ENCODE results near the gene TMA7. TPM values are rescaled to one million over a fixed set of nuclear protein-coding genes. Genes with fewer than 3 reads are reported as not detected.
A peak's percentile ranks its signal among the peaks of the same experiment; 100 is the strongest.

Gene TMA7
- total and polyA plus RNA-seq, 2 of the 13 experiments (the other 11 are each of a cell fraction or from before 2014, with no cell fraction given), result 100 to 486 TPM

DNA sequence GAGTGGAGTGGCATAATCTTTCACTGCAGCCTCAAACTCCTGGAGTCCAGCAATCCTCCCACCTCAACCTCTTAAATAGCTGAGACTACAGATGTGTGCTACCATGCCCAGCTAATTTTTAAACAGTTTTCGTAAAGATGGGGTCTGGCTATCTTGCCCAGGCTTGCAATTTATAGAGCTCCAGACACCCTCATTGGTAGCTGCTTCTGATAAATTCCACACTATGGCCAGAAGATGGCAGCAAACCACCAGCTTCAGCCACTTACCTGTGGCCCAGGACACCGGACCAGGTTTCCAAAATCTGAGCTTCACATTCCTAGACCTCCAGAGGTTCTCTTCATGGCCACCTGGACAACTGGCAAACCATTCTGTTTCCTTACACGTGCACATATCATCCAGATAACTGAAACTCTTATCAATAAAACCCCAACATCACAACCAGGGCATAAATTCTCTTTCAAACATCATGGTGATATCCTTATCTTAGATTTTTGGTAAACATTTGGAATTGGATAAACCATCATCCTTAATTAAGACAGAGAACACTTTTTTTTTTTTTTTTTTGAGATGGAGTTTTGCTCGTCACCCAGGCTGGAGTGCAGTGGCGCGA lies 39.1 kb upstream of the TMA7 start (continued):
- TF ChIP-seq, protein P1, sequence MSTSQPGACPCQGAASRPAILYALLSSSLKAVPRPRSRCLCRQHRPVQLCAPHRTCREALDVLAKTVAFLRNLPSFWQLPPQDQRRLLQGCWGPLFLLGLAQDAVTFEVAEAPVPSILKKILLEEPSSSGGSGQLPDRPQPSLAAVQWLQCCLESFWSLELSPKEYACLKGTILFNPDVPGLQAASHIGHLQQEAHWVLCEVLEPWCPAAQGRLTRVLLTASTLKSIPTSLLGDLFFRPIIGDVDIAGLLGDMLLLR (CRISPR knock-in tag; IDR thresholded peaks at IDR 0.05), result no peak
- no peak for TF ChIP-seq SRSF4 (IDR thresholded peaks at IDR 0.05; ENCODE audit: low read depth, low read length, poor library complexity, severe bottlenecking)
- no peak for TF ChIP-seq FIP1L1 (IDR thresholded peaks at IDR 0.05; ENCODE audit: borderline replicate concordance, insufficient read depth, low read depth, low read length)
- TF ChIP-seq NFKB2 (CRISPR knock-in tag; IDR thresholded peaks at IDR 0.05; ENCODE audit: borderline replicate concordance), result no peak
- TF ChIP-seq, protein P2, sequence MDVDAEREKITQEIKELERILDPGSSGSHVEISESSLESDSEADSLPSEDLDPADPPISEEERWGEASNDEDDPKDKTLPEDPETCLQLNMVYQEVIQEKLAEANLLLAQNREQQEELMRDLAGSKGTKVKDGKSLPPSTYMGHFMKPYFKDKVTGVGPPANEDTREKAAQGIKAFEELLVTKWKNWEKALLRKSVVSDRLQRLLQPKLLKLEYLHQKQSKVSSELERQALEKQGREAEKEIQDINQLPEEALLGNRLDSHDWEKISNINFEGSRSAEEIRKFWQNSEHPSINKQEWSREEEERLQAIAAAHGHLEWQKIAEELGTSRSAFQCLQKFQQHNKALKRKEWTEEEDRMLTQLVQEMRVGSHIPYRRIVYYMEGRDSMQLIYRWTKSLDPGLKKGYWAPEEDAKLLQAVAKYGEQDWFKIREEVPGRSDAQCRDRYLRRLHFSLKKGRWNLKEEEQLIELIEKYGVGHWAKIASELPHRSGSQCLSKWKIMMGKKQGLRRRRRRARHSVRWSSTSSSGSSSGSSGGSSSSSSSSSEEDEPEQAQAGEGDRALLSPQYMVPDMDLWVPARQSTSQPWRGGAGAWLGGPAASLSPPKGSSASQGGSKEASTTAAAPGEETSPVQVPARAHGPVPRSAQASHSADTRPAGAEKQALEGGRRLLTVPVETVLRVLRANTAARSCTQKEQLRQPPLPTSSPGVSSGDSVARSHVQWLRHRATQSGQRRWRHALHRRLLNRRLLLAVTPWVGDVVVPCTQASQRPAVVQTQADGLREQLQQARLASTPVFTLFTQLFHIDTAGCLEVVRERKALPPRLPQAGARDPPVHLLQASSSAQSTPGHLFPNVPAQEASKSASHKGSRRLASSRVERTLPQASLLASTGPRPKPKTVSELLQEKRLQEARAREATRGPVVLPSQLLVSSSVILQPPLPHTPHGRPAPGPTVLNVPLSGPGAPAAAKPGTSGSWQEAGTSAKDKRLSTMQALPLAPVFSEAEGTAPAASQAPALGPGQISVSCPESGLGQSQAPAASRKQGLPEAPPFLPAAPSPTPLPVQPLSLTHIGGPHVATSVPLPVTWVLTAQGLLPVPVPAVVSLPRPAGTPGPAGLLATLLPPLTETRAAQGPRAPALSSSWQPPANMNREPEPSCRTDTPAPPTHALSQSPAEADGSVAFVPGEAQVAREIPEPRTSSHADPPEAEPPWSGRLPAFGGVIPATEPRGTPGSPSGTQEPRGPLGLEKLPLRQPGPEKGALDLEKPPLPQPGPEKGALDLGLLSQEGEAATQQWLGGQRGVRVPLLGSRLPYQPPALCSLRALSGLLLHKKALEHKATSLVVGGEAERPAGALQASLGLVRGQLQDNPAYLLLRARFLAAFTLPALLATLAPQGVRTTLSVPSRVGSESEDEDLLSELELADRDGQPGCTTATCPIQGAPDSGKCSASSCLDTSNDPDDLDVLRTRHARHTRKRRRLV (CRISPR knock-in tag; IDR thresholded peaks at IDR 0.05), result no peak
- TF ChIP-seq, protein P3, sequence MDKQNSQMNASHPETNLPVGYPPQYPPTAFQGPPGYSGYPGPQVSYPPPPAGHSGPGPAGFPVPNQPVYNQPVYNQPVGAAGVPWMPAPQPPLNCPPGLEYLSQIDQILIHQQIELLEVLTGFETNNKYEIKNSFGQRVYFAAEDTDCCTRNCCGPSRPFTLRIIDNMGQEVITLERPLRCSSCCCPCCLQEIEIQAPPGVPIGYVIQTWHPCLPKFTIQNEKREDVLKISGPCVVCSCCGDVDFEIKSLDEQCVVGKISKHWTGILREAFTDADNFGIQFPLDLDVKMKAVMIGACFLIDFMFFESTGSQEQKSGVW (CRISPR knock-in tag; IDR thresholded peaks at IDR 0.05; ENCODE audit: borderline replicate concordance), result no peak
- TF ChIP-seq ZSCAN9 (CRISPR knock-in tag; IDR thresholded peaks at IDR 0.05; ENCODE audit: borderline replicate concordance), result no peak
- TF ChIP-seq SALL2 (CRISPR knock-in tag; IDR thresholded peaks at IDR 0.05), result no peak
- TF ChIP-seq ZFP41 (CRISPR knock-in tag; IDR thresholded peaks at IDR 0.05; ENCODE audit: borderline replicate concordance), result no peak
- TF ChIP-seq, protein P4, sequence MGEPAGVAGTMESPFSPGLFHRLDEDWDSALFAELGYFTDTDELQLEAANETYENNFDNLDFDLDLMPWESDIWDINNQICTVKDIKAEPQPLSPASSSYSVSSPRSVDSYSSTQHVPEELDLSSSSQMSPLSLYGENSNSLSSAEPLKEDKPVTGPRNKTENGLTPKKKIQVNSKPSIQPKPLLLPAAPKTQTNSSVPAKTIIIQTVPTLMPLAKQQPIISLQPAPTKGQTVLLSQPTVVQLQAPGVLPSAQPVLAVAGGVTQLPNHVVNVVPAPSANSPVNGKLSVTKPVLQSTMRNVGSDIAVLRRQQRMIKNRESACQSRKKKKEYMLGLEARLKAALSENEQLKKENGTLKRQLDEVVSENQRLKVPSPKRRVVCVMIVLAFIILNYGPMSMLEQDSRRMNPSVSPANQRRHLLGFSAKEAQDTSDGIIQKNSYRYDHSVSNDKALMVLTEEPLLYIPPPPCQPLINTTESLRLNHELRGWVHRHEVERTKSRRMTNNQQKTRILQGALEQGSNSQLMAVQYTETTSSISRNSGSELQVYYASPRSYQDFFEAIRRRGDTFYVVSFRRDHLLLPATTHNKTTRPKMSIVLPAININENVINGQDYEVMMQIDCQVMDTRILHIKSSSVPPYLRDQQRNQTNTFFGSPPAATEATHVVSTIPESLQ (CRISPR knock-in tag; conservative IDR thresholded peaks at IDR 0.05), result no peak
- no peak for TF ChIP-seq ZNF556 (CRISPR knock-in tag; IDR thresholded peaks at IDR 0.05; ENCODE audit: borderline replicate concordance)
- TF ChIP-seq, protein P5, sequence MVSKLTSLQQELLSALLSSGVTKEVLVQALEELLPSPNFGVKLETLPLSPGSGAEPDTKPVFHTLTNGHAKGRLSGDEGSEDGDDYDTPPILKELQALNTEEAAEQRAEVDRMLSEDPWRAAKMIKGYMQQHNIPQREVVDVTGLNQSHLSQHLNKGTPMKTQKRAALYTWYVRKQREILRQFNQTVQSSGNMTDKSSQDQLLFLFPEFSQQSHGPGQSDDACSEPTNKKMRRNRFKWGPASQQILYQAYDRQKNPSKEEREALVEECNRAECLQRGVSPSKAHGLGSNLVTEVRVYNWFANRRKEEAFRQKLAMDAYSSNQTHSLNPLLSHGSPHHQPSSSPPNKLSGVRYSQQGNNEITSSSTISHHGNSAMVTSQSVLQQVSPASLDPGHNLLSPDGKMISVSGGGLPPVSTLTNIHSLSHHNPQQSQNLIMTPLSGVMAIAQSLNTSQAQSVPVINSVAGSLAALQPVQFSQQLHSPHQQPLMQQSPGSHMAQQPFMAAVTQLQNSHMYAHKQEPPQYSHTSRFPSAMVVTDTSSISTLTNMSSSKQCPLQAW (CRISPR knock-in tag; IDR thresholded peaks at IDR 0.05), result 0 out of 2 replicates have a peak, but pooled peaks have one; percentile 21
- TF ChIP-seq ATRX (CRISPR knock-in tag; IDR thresholded peaks at IDR 0.05; ENCODE audit: borderline replicate concordance), result no peak
- TF ChIP-seq THAP11 (CRISPR knock-in tag; IDR thresholded peaks at IDR 0.05), result no peak
- no peak for TF ChIP-seq ISX (CRISPR knock-in tag; conservative IDR thresholded peaks at IDR 0.05)
- TF ChIP-seq NCOR1 (IDR thresholded peaks at IDR 0.05; ENCODE audit: borderline replicate concordance, low read length), result no peak
- TF ChIP-seq TRIM24 (CRISPR knock-in tag; IDR thresholded peaks at IDR 0.05), result no peak
- TF ChIP-seq ZNF781 (CRISPR knock-in tag; IDR thresholded peaks at IDR 0.05; ENCODE audit: borderline replicate concordance, not compliant biosample characterization), result no peak
- TF ChIP-seq ZNF652 (CRISPR knock-in tag; IDR thresholded peaks at IDR 0.05; ENCODE audit: borderline replicate concordance, low read depth), result no peak
